Measurements from ENCODE around the gene TXNL1. TPM values are rescaled to one million over a fixed set of nuclear protein-coding genes. Genes with fewer than 3 reads are reported as not detected.

Gene TXNL1
- total RNA-seq, 1 experiment from 2014 or later, result 73.2 TPM

- no peak for DNase-seq (ENCODE audit: extremely low read depth, low read depth)
Measured at GRCh38 chr18:56647071-56647470, 8.7 kb upstream of the TXNL1 start.

GRCh38 chr18:56645415-56646016 lies 7.1 kb upstream of the TXNL1 start:
- DNase-seq (ENCODE audit: extremely low read depth, low read depth), result no peak

- no peak for DNase-seq (ENCODE audit: extremely low read depth, low read depth)
Measured at GRCh38 chr18:56643381-56643780, 5.0 kb upstream of the TXNL1 start.

GRCh38 chr18:56641714-56642337 lies 3.4 kb upstream of the TXNL1 start:
- DNase-seq (ENCODE audit: extremely low read depth, low read depth), result peak; percentile 9

GRCh38 chr18:56639571-56639970 lies 1.2 kb upstream of the TXNL1 start:
- no peak for DNase-seq (ENCODE audit: extremely low read depth, low read depth)

- no peak for DNase-seq (ENCODE audit: extremely low read depth, low read depth)
Measured at GRCh38 chr18:56639104-56639381, 651 bp upstream of the TXNL1 start.

- no peak for DNase-seq (ENCODE audit: extremely low read depth, low read depth)
Measured at GRCh38 chr18:56637711-56638231, 621 bp downstream of the TXNL1 start.

GRCh38 chr18:56637176-56637575 lies 1.2 kb downstream of the TXNL1 start:
- DNase-seq (ENCODE audit: extremely low read depth, low read depth), result no peak

- no peak for DNase-seq (ENCODE audit: extremely low read depth, low read depth)
Measured at GRCh38 chr18:56635007-56635406, 3.4 kb downstream of the TXNL1 start.

- DNase-seq (ENCODE audit: extremely low read depth, low read depth), result no peak
Measured at GRCh38 chr18:56632070-56633022, 6.0 kb downstream of the TXNL1 start.

GRCh38 chr18:56627991-56628390 lies 10.4 kb downstream of the TXNL1 start:
- DNase-seq (ENCODE audit: extremely low read depth, low read depth), result no peak

GRCh38 chr18:56615738-56616520 lies 22.5 kb downstream of the TXNL1 start:
- DNase-seq (ENCODE audit: extremely low read depth, low read depth), result no peak

GRCh38 chr18:56606618-56607017 lies 31.8 kb downstream of the TXNL1 start:
- no peak for DNase-seq (ENCODE audit: extremely low read depth, low read depth)

- no peak for DNase-seq (ENCODE audit: extremely low read depth, low read depth)
Measured at GRCh38 chr18:56598422-56598821, 40.0 kb downstream of the TXNL1 start.

GRCh38 chr18:56593906-56594305 lies 44.5 kb downstream of the TXNL1 start:
- DNase-seq (ENCODE audit: extremely low read depth, low read depth), result no peak

- no peak for DNase-seq (ENCODE audit: extremely low read depth, low read depth)
Measured at GRCh38 chr18:56580026-56580425, 58.4 kb downstream of the TXNL1 start.

- no peak for DNase-seq (ENCODE audit: extremely low read depth, low read depth)
Measured at GRCh38 chr18:56579451-56579850, 58.9 kb downstream of the TXNL1 start.

GRCh38 chr18:56576826-56577573 lies 61.4 kb downstream of the TXNL1 start:
- DNase-seq (ENCODE audit: extremely low read depth, low read depth), result no peak

GRCh38 chr18:56575819-56576663 lies 62.4 kb downstream of the TXNL1 start:
- peak; percentile 54 for DNase-seq (ENCODE audit: extremely low read depth, low read depth)

All from NCI-H460 (cell line).